GM19239 (cell line): ENCODE data around the gene OGFR.

Experiments used
- DNase-seq: peaks from one replicate; pipeline ENCODE4 v3.0.0; 2011; ENCODE audit warnings: low spot score; ENCODE audit not compliant: insufficient read length
- FAIRE-seq: peaks from 2 replicates; lab custom pipeline; 2011; peaks lifted over from hg19 to GRCh38; lab: Jason Lieb, UNC

The OGFR gene

GRCh38 chr20:62797671-62798532, 6.7 kb upstream of the OGFR start:
- DNase-seq = no peak
- no peak for FAIRE-seq

- FAIRE-seq (no peak), DNase-seq (no peak)
Observed at GRCh38 chr20:62799036-62799435, 5.6 kb upstream of the OGFR start.

- DNase-seq = no peak
- FAIRE-seq = no peak
Observed at GRCh38 chr20:62799459-62799858, 5.2 kb upstream of the OGFR start.

- no peak for FAIRE-seq
- DNase-seq = no peak
Observed at GRCh38 chr20:62799873-62800272, 4.8 kb upstream of the OGFR start.

- no peak for DNase-seq
- FAIRE-seq = no peak
Observed at GRCh38 chr20:62800314-62801259, 4.0 kb upstream of the OGFR start.

GRCh38 chr20:62801284-62802010, 3.2 kb upstream of the OGFR start:
- FAIRE-seq = no peak

GRCh38 chr20:62802026-62802712, 2.5 kb upstream of the OGFR start:
- no peak for FAIRE-seq
- no peak for DNase-seq

More at GRCh38 chr20:62801284-62802010, 3.2 kb upstream of the OGFR start:
- DNase-seq = no peak

- no peak for FAIRE-seq
- DNase-seq = no peak
Observed at GRCh38 chr20:62804021-62804626, 511 bp upstream of the OGFR start.

GRCh38 chr20:62805155-62805710, 598 bp downstream of the OGFR start:
- FAIRE-seq (no peak), DNase-seq (no peak)

- FAIRE-seq (no peak), DNase-seq (no peak)
Observed at GRCh38 chr20:62805711-62806382, 1.2 kb downstream of the OGFR start.

GRCh38 chr20:62806383-62807050, 1.9 kb downstream of the OGFR start:
- FAIRE-seq (no peak), DNase-seq (no peak)

GRCh38 chr20:62807444-62808210, 3.0 kb downstream of the OGFR start:
- DNase-seq = no peak
- FAIRE-seq = no peak

GRCh38 chr20:62808211-62808865, 3.7 kb downstream of the OGFR start:
- FAIRE-seq = no peak
- DNase-seq = peak; percentile 90

- no peak for FAIRE-seq
- DNase-seq = no peak
Observed at GRCh38 chr20:62809530-62810428, 5.1 kb downstream of the OGFR start.

GRCh38 chr20:62811320-62811719, 6.7 kb downstream of the OGFR start:
- FAIRE-seq = no peak
- no peak for DNase-seq

- DNase-seq (no peak), FAIRE-seq (no peak)
Observed at GRCh38 chr20:62811720-62812119, 7.1 kb downstream of the OGFR start.
